Glutamatergic neuron (in vitro differentiated cells): ENCODE data around the gene NOL7. TPM values are rescaled to one million over a fixed set of nuclear protein-coding genes. Genes with fewer than 3 reads are reported as not detected.

Experiments used
- DNase-seq: peaks from one replicate; pipeline ENCODE4 v3.0.0; 2022
- H3K27ac Mint-ChIP-seq: one replicate; pipeline ENCODE4 v1.8.0; 2020; ENCODE audit warnings: mild to moderate bottlenecking, mixed read lengths, inconsistent platforms; ENCODE audit not compliant: unreplicated experiment
- H3K27me3 Mint-ChIP-seq: one replicate; pipeline ENCODE4 v1.8.0; 2020; ENCODE audit warnings: mild to moderate bottlenecking, moderate library complexity, mixed read lengths, inconsistent platforms; ENCODE audit not compliant: unreplicated experiment
- H3K36me3 Mint-ChIP-seq: one replicate; pipeline ENCODE4 v1.8.0; 2020; ENCODE audit warnings: mild to moderate bottlenecking, mixed read lengths, inconsistent platforms; ENCODE audit not compliant: unreplicated experiment
- H3K4me1 Mint-ChIP-seq: one replicate; pipeline ENCODE4 v1.8.0; 2020; ENCODE audit warnings: mild to moderate bottlenecking, low read depth, mixed read lengths, inconsistent platforms; ENCODE audit not compliant: unreplicated experiment
- H3K4me3 Mint-ChIP-seq: one replicate; pipeline ENCODE4 v1.8.0; 2020; ENCODE audit warnings: mild to moderate bottlenecking, mixed read lengths, inconsistent platforms; ENCODE audit not compliant: unreplicated experiment
- H3K9me3 Mint-ChIP-seq: one replicate; pipeline ENCODE4 v1.8.0; 2020; ENCODE audit warnings: mild to moderate bottlenecking, moderate library complexity, mixed read lengths, inconsistent platforms; ENCODE audit not compliant: unreplicated experiment
- total RNA-seq: library from RNA; stranded (reverse); fragmentation: NEBNext Ultra II Directional; extraction: Animal tissue kit (Norgen Biotek cat#: 25700); gene quantifications from one replicate; pipeline ENCODE4 v1.2.1, GENCODE V29; 2021; ENCODE audit not compliant: unreplicated experiment
- TF ChIP-seq, protein P1 (sequence below): fragments of 200-600 bp; sonication (generic); IDR thresholded peaks from one replicate; pipeline ENCODE4 v1.5.0; 2021; ENCODE audit not compliant: partially characterized antibody, unreplicated experiment

NOL7 gene
- total RNA-seq, 1 donor from 2014 or later: 28.0 TPM

DNA sequence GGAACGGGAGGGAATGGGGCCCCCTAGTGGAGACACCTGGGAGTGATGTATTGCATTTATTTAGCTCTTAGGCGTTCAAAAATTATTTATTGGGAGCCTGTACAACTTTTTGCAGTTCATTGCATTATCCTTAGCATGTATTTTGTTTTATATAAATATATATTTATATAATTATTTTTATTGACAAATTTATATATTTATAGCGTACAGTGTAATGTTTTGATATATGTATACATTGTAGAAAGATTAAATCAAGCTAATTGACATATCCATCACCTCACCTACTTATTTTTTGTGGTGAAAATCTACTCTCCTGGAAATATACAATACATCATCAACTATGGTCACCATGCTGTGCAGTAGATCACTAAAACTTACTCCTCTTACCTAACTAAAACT lies 39.8 kb upstream of the NOL7 start:
- peak overlapping the region; percentile 86 for H3K27ac Mint-ChIP-seq
- H3K9me3 Mint-ChIP-seq: no peaks in the 10 kb centered on the region
- no peaks in the 10 kb centered on the region for H3K4me1 Mint-ChIP-seq
- H3K36me3 Mint-ChIP-seq: no peaks in the 10 kb centered on the region
- TF ChIP-seq, protein P1, sequence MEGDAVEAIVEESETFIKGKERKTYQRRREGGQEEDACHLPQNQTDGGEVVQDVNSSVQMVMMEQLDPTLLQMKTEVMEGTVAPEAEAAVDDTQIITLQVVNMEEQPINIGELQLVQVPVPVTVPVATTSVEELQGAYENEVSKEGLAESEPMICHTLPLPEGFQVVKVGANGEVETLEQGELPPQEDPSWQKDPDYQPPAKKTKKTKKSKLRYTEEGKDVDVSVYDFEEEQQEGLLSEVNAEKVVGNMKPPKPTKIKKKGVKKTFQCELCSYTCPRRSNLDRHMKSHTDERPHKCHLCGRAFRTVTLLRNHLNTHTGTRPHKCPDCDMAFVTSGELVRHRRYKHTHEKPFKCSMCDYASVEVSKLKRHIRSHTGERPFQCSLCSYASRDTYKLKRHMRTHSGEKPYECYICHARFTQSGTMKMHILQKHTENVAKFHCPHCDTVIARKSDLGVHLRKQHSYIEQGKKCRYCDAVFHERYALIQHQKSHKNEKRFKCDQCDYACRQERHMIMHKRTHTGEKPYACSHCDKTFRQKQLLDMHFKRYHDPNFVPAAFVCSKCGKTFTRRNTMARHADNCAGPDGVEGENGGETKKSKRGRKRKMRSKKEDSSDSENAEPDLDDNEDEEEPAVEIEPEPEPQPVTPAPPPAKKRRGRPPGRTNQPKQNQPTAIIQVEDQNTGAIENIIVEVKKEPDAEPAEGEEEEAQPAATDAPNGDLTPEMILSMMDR: peak; percentile 92
- peak overlapping the region; percentile 96 for H3K4me3 Mint-ChIP-seq
- H3K27me3 Mint-ChIP-seq: peaks cover 3% of the 10 kb centered on the region
- no peak for DNase-seq

DNA sequence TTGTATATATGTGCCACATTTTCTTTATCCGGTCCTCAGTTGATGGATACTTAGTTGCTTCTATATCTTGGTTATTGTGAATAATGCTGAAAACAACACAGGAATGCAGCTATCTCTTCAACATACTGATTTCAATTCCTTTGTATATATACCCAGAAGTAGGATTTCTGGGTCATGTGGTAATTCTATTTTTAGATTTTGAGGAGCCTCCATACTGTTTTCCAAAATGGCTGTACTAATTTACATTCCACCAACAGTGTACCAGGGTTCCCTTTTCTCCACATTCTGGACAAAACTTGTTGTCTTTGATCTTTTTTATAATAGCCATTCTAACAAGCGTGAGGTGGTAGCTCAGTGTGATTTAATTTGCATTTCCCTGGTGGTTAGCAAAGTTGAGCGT lies 39.1 kb upstream of the NOL7 start:
- Mint-ChIP-seq H3K4me3 (no peak overlapping the region), H3K9me3 (no peaks in the 10 kb centered on the region), H3K27me3 (peaks cover 3% of the 10 kb centered on the region), H3K36me3 (no peaks in the 10 kb centered on the region), H3K4me1 (no peaks in the 10 kb centered on the region), H3K27ac (no peak overlapping the region)
- TF ChIP-seq, protein P1: no peak
- no peak for DNase-seq

DNA sequence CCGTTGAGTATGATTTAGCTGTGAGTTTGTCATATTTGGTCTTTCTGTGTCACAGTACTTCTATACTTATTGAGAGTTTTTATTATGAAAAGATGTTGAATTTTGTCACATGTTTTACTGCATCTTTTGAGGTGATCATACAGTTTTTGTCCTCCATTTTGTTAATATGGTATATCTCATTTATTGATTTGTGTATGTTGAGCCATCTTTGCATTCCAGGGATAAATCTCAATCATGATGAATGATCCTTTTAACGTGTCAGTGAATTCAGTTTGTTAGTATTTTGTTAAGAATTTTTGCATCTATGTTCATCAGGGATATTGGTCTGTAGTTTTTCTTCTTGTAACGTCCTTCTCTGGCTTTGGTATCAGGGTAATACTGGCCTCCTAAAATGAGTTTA lies 37.2 kb upstream of the NOL7 start:
- Mint-ChIP-seq H3K4me1 (no peaks in the 10 kb centered on the region), H3K27me3 (no peaks in the 10 kb centered on the region), H3K9me3 (no peaks in the 10 kb centered on the region), H3K27ac (no peak overlapping the region), H3K36me3 (no peaks in the 10 kb centered on the region), H3K4me3 (no peak overlapping the region)
- TF ChIP-seq, protein P1: no peak
- DNase-seq: no peak

DNA sequence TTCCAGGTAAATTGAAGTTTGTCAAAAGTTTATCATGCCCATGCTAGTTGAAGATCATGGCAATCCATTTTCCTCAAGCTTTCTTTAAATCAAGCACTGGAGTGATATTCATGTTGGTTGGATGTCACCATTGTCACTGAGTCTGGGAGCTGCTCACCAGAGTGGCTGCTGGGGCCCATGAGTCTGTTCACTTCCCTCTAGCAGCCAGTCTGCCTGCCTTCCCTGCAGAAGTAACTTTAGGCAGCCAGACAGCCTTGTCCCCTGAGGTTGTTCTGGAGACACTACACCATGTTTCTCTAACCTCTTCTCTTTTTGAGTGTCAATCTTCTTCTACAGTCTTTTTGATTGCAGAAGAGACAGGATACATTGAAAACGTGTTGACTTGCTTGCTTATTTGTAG lies 35.2 kb upstream of the NOL7 start:
- H3K4me1 Mint-ChIP-seq: no peaks in the 10 kb centered on the region
- H3K9me3 Mint-ChIP-seq: no peaks in the 10 kb centered on the region
- TF ChIP-seq, protein P1: no peak
- no peak overlapping the region for H3K4me3 Mint-ChIP-seq
- no peaks in the 10 kb centered on the region for H3K36me3 Mint-ChIP-seq
- H3K27me3 Mint-ChIP-seq: no peaks in the 10 kb centered on the region
- no peak overlapping the region for H3K27ac Mint-ChIP-seq
- no peak for DNase-seq

DNA sequence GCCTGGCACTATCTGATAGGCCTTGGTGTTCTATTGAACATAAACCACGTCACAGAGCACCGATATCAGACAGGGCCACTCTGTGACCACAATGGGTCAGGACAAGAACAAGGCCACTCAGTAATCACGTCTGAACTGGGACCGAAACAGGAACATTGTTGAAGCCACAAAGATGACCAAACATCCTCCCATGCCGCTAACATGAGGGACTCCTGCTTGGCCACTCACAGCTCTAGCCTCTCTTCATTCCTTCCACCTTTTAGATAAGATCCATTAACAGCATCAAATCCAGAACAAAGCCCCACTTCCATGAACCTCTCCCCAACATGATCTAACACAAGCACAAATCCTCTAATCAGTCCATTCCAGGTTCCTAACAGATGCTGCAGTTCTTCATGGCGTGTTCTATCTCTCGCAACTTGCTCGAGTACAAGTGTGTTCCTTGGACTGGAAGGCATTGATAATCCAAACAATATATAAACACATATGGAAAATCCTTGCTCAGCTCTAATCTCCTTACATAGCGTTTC lies 33.4 kb upstream of the NOL7 start:
- no peak overlapping the region for H3K4me3 Mint-ChIP-seq

More for the DNA sequence above, 33.4 kb upstream of the NOL7 start:
- Mint-ChIP-seq H3K27me3 (no peaks in the 10 kb centered on the region), H3K36me3 (no peaks in the 10 kb centered on the region), H3K27ac (no peak overlapping the region), H3K9me3 (no peaks in the 10 kb centered on the region), H3K4me1 (no peaks in the 10 kb centered on the region)
- no peak for DNase-seq
- TF ChIP-seq, protein P1: no peak
